HG03469 (cell line): ENCODE measurements around the gene E2F2.

Source experiments
- ATAC-seq: cut with Tn5 transposase; IDR thresholded peaks from one replicate; pipeline ENCODE4 v1.9.1; 2021; ENCODE audit warnings: mild to moderate bottlenecking, moderate library complexity, moderate number of reproducible peaks; ENCODE audit not compliant: unreplicated experiment

E2F2 gene

DNA sequence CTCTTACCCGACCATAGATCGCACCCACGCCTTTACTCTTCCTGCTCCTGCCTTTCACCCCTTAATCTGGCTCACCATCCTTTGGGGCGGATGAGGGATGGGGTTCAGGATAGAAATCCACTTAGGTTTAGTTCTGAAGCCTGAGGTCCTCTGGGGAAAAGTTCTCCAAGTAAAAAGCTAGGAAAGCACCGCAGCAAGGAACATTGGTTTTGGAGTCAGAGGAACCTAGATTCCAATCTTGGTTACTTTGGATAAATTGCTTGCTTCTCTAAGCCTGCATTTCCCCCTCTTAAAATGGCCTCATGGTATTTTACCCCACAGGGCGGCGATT is 46.1 kb downstream of the E2F2 start:
- no peak for ATAC-seq

DNA sequence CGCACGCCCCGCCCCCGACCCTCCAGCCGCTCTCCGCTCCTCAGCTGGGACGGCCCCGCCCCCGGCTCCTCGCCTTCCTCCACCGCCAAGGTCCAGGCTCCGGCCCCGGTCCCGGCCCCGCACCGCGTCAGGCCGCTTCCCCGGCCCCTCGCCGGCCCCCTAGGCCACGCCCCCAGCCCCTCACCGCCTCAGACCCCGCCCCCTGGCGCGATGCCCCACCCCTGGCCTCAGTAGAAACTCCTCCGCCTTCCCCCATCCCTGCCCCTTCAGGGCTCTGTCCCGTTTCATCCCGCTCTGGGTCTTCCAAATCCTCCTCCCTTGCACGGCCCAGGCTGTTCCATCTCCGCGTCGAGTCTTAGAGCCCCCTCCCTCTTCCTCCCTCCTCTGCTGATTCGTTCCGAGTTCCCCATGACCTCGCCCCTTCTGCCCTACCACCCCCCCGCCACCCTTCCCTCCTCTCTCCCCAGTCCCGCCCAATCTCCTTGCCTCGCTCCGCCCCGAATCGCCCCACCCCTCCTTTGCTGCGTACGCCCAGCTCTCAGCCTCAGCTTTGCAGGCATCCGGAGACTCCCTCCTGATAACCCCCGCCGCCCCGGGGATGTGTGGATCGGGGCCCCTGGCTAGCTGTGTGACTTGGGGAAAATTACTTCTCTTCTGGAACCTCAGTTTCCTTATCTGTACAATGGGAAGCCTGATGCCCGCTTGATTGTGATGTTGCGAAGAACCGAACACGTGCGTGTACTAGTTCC is 46.6 kb downstream of the E2F2 start:
- no peak for ATAC-seq

DNA sequence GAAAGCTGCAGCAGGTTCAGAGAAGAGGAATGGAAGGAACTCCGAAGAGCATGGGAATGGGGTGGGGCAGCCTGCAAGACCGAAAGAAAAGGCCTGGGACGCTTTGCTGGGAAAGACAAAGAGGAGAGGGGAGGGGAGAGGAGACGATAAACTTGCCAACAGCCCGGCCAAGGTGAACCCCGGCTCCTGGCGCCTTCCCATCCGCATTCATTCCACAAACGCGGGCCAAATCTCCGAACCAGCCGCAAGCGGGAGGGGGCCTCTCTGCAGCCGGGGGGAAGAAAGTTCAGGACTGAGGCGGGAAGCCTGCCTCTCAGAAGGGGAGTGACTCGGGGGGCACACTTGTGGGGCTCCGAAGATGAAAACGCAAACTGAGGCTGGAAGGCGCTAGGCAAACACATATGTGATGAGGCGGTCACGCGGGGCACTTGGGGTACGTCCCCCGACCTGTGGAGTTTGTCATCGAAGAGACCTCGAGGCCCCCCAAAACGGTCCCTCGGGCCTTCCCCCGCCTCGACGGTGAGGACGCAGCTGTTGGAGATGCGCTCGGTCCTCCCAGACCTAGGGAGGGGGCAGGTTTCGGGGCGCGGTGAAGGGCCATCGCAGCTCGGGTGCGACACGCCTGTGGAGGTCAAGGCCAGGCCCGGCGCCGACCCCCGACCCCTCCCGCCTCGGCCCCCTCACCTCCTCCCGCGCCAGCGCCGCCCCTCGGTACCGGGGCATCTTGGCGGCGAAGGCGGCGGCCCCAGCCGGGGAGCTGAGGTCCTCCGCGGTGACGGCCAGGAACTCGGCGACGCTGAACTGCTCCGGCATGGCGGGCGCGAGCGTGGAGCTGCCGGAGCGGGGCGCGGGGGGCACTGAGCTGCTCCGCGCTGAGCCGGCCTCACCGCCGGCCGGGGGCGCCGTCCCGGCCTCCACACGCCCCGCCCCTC is 47.4 kb downstream of the E2F2 start, which contains the start of gene ASAP3:
Gene ASAP3, minus strand, starts transcription at position 859 of the 932 bp plus-strand sequence. Its CDS starts 46 bp downstream, at position 813.
- no peak for ATAC-seq

GRCh38 chr1:23481904-23482303 is 49.1 kb downstream of the E2F2 start:
- no peak for ATAC-seq

GRCh38 chr1:23481026-23481597 is 49.9 kb downstream of the E2F2 start:
- ATAC-seq = no peak

GRCh38 chr1:23480187-23481025 is 50.6 kb downstream of the E2F2 start:
- no peak for ATAC-seq

- ATAC-seq = no peak
Measured at GRCh38 chr1:23479666-23479941, 51.4 kb downstream of the E2F2 start.

DNA sequence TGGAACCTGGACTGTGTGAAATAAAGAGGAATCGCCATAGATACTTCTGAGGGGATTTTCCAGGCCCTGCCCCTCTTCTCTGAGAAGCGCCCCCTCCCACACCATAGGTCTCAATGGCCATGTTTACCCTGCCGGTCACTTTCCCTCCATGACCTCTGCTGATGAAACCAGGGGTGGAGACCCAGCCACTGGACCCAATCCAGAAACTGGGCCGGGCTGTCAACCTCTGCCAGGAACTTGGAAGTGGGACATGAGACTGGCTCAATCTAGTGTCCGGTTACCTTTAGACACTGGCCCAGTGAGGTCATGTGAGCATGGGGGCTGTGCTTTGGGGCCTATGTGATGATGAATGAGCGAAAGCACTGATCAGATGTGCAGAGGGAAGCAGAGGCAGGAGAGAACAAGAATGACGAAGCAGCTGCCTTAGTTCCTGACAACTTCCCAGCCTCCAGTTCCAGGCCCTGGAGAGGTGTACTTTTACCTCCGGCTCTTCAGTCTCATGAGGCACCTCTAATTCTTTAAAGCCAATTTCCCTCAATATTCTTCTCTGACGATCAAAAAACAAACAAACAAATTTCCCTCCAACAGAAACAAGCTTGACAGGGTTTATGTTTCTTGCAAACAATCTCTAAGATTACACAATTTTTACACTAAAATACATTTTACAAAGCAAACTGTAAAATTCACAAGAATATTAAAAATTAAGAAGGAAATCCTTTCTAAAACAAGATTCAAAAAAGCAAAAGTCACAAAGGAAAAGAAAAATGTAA is 52.0 kb downstream of the E2F2 start:
- ATAC-seq = no peak

DNA sequence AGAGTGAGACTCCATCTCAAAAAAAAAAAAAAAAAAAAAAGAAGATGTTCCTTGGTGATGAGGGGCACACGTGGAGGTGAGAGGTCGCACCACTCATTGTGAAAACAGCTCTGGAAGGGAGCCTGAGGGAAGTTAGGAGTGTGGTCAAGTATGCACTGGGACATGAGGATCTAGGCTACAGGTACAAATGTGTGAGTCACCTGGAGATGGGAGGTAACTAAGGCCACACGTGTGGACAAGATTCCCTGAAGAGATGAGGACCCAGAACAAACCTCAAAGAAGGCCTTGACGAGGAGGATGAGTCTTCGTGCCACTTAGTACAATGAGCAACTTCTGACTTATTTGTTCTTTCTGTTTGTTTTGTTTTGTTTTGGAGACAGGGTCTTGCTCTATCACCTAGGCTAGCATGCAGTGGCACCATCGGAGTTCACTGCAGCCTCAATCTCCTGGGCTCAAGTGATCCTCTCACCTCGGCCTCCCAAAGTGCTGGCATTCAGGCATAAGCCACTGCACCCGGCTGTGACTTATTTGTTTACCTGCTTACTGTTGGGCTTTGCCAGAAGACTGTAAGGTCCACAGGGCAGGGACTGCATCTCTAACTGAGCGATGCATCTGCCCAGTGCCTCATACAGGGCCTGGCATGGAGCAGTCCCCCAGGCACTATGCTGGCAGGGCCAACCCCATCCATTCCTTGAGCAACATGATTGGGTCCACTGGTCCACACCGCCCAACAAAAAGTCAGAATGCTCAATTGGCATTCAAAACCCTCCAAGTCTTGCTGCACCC is 53.5 kb downstream of the E2F2 start:
- no peak for ATAC-seq

- no peak for ATAC-seq
Measured at GRCh38 chr1:23475641-23476040, 55.4 kb downstream of the E2F2 start.

- no peak for ATAC-seq
Measured at GRCh38 chr1:23475134-23475628, 55.9 kb downstream of the E2F2 start.

- ATAC-seq = no peak
Measured at GRCh38 chr1:23473037-23473800, 57.8 kb downstream of the E2F2 start.

GRCh38 chr1:23472351-23473036 is 58.5 kb downstream of the E2F2 start:
- ATAC-seq = no peak

DNA sequence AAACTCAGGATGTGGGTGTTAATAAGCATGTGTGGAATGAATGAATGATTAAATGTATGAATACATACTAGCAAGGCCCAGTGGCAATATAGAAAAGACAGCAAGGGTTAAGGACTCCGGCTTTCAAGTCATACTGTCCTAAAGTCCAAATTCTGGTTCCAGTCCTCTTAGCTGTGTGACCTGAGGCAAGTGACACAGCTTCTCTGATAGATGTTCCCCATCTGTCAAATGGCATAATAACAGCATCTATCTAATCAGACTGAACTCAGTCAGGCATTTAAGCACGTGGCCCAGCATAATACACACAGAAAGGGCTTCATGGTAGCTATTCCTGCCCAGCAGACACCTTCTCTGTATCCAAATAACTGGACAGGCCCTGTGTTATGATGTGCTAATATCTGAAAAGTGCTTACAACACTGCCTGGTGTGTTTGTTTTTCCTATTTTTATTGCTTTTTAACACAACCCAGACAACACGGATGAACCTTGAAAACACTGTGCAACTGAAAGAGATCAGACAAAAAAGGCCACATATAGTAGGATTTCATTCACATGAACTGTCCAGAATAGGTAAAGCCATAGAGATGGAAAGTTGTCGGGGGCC is 59.5 kb downstream of the E2F2 start:
- ATAC-seq = no peak

- ATAC-seq = no peak
Measured at GRCh38 chr1:23470282-23471070, 60.6 kb downstream of the E2F2 start.

- no peak for ATAC-seq
Measured at GRCh38 chr1:23469372-23469982, 61.6 kb downstream of the E2F2 start.
